Effector memory CD4-positive, alpha-beta T cell (primary cell): ENCODE results near the gene TOR1AIP1.

Experiments
- DNase-seq, 3 donors: peaks; one replicate each; pipeline ENCODE4 v3.0.0-alpha.2; 2020
- H3K27ac ChIP-seq: 2 replicates; pipeline ENCODE4 v1.7.0; 2013; ENCODE audit warnings: mild to moderate bottlenecking, low read length, moderate library complexity; ENCODE audit not compliant: insufficient read depth, poor library complexity, severe bottlenecking
- H3K27me3 ChIP-seq: replicated peaks from 2 replicates; pipeline ENCODE4 v1.7.0; 2013; ENCODE audit warnings: mild to moderate bottlenecking, low read length; ENCODE audit not compliant: insufficient read depth, control insufficient read depth, poor library complexity, severe bottlenecking
- H3K36me3 ChIP-seq: 2 replicates; pipeline ENCODE4 v1.7.0; 2013; ENCODE audit warnings: mild to moderate bottlenecking, low read length, moderate library complexity; ENCODE audit not compliant: control insufficient read depth, insufficient read depth
- H3K4me1 ChIP-seq: 2 replicates; pipeline ENCODE4 v1.7.0; 2013; ENCODE audit warnings: low read length, mild to moderate bottlenecking; ENCODE audit not compliant: control insufficient read depth, insufficient read depth, poor library complexity, severe bottlenecking
- H3K4me3 ChIP-seq: 2 replicates; pipeline ENCODE4 v1.7.0; 2013; ENCODE audit warnings: low read length, low read depth, mild to moderate bottlenecking; ENCODE audit not compliant: insufficient read depth, poor library complexity, severe bottlenecking
- H3K9me3 ChIP-seq: 2 replicates; pipeline ENCODE4 v1.7.0; 2013; ENCODE audit warnings: mild to moderate bottlenecking, low read length, moderate library complexity; ENCODE audit not compliant: control insufficient read depth

TOR1AIP1 gene

GRCh38 chr1:179917601-179918429, 35.7 kb downstream of the TOR1AIP1 start:
- Histone ChIP-seq H3K4me1 (no peaks in the 10 kb centered on the region), H3K36me3 (peaks cover 46% of the 10 kb centered on the region), H3K27ac (no peak overlapping the region), H3K27me3 (no peaks in the 10 kb centered on the region), H3K9me3 (no peaks in the 10 kb centered on the region), H3K4me3 (no peak overlapping the region)
- no peak for DNase-seq

GRCh38 chr1:179921472-179921871, 39.4 kb downstream of the TOR1AIP1 start:
- H3K27me3 ChIP-seq, result no peaks in the 10 kb centered on the region
- H3K27ac ChIP-seq, result no peak overlapping the region
- no peaks in the 10 kb centered on the region for H3K4me1 ChIP-seq
- H3K4me3 ChIP-seq, result no peak overlapping the region
- H3K36me3 ChIP-seq, result peaks cover 18% of the 10 kb centered on the region
- H3K9me3 ChIP-seq, result no peaks in the 10 kb centered on the region
- no peak for DNase-seq

GRCh38 chr1:179921981-179922872, 40.1 kb downstream of the TOR1AIP1 start:
- H3K27me3 ChIP-seq, result no peaks in the 10 kb centered on the region
- peaks cover 16% of the 10 kb centered on the region for H3K36me3 ChIP-seq
- H3K4me3 ChIP-seq, result no peak overlapping the region
- H3K9me3 ChIP-seq, result no peaks in the 10 kb centered on the region
- no peaks in the 10 kb centered on the region for H3K4me1 ChIP-seq
- DNase-seq, result no peak
- no peak overlapping the region for H3K27ac ChIP-seq

- Histone ChIP-seq H3K4me1 (no peaks in the 10 kb centered on the region), H3K27me3 (no peaks in the 10 kb centered on the region), H3K9me3 (no peaks in the 10 kb centered on the region), H3K4me3 (no peak overlapping the region), H3K27ac (no peak overlapping the region), H3K36me3 (peaks cover 8% of the 10 kb centered on the region)
- no peak for DNase-seq
Measured at GRCh38 chr1:179923029-179923428, 40.9 kb downstream of the TOR1AIP1 start.

GRCh38 chr1:179924268-179924667, 42.2 kb downstream of the TOR1AIP1 start:
- no peak overlapping the region for H3K27ac ChIP-seq
- no peaks in the 10 kb centered on the region for H3K4me1 ChIP-seq
- peaks cover under 1% of the 10 kb centered on the region for H3K36me3 ChIP-seq
- no peak for DNase-seq
- no peak overlapping the region for H3K4me3 ChIP-seq
- H3K9me3 ChIP-seq, result no peaks in the 10 kb centered on the region
- H3K27me3 ChIP-seq, result no peaks in the 10 kb centered on the region

GRCh38 chr1:179925302-179925701, 43.2 kb downstream of the TOR1AIP1 start:
- Histone ChIP-seq H3K9me3 (no peaks in the 10 kb centered on the region), H3K4me3 (no peak overlapping the region), H3K36me3 (no peaks in the 10 kb centered on the region), H3K4me1 (no peaks in the 10 kb centered on the region), H3K27ac (no peak overlapping the region), H3K27me3 (no peaks in the 10 kb centered on the region)
- no peak for DNase-seq

- no peak overlapping the region for H3K27ac ChIP-seq
- H3K4me1 ChIP-seq, result no peaks in the 10 kb centered on the region
- no peak for DNase-seq
- no peaks in the 10 kb centered on the region for H3K27me3 ChIP-seq
- H3K36me3 ChIP-seq, result no peaks in the 10 kb centered on the region
- no peak overlapping the region for H3K4me3 ChIP-seq
- H3K9me3 ChIP-seq, result no peaks in the 10 kb centered on the region
Measured at GRCh38 chr1:179925922-179926849, 44.1 kb downstream of the TOR1AIP1 start.

- Histone ChIP-seq H3K4me3 (no peak overlapping the region), H3K36me3 (no peaks in the 10 kb centered on the region), H3K27ac (no peak overlapping the region), H3K4me1 (no peaks in the 10 kb centered on the region), H3K27me3 (no peaks in the 10 kb centered on the region), H3K9me3 (no peaks in the 10 kb centered on the region)
- no peak for DNase-seq
Measured at GRCh38 chr1:179926850-179927205, 44.7 kb downstream of the TOR1AIP1 start.

- Histone ChIP-seq H3K27me3 (no peaks in the 10 kb centered on the region), H3K36me3 (no peaks in the 10 kb centered on the region), H3K4me1 (no peaks in the 10 kb centered on the region), H3K4me3 (no peak overlapping the region), H3K27ac (no peak overlapping the region), H3K9me3 (no peaks in the 10 kb centered on the region)
- DNase-seq, result no peak
Measured at GRCh38 chr1:179929955-179930798, 48.1 kb downstream of the TOR1AIP1 start.
